ENCODE data around the gene KRTAP10-8.
A peak's percentile ranks its signal among the peaks of the same experiment; 100 is the strongest.
"Not testable (repeated sequence)": the region's sequence is repeated elsewhere in the genome, so short reads cannot be mapped to it uniquely, and the experiment has no call there.

Gene KRTAP10-8

DNA sequence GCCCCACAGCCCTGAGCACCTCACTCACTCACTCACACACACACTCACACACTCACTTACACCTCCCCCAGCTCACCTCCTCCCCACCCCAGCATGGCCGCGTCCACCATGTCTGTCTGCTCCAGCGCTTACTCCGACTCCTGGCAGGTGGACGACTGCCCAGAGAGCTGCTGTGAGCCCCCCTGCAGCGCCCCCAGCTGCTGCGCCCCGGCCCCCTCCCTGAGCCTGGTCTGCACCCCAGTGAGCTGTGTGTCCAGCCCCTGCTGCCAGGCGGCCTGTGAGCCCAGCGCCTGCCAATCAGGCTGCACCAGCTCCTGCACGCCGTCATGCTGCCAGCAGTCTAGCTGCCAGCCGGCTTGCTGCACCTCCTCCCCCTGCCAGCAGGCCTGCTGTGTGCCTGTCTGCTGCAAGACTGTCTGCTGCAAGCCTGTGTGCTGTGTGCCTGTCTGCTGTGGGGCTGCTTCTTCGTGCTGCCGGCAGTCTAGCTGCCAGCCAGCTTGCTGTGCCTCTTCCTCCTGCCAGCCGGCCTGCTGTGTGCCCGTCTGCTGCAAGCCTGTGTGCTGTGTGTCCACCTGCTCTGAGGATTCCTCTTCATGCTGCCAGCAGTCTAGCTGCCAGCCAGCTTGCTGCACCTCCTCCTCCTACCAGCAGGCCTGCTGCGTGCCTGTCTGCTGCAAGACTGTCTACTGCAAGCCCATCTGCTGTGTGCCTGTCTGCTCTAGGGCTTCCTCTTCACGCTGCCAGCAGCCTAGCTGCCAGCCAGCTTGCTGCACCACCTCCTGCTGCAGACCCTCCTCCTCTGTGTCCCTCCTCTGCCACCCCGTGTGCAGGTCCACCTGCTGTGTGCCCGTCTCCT is 34.7 kb downstream of the KRTAP10-8 start, which contains the start of gene KRTAP10-11:
Gene KRTAP10-11 (plus strand): TSS at position 49 of the 856 bp plus-strand sequence. CDS start 45 bp downstream, at position 94.
- DNase-seq (ENCODE audit: low read depth in 3 of 3), result not testable (repeated sequence)

DNA sequence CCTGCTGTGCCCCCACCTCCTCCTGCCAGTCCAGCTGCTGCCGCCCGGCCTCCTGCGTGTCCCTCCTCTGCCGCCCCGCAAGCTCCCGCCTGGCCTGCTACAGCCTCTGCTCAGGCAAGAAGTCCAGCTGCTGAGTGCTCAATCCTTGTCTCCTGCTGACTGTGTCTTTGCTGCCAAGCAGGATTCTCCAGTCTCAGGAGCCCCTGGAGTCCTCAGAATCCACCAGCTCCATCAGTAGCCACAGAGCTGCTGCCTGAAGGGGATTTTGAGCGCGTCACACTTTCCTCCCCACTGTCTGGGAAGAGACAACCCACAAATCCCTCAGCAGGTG is 35.3 kb downstream of the KRTAP10-8 start:
- no peak for DNase-seq (ENCODE audit: low read depth in 3 of 3)

DNA sequence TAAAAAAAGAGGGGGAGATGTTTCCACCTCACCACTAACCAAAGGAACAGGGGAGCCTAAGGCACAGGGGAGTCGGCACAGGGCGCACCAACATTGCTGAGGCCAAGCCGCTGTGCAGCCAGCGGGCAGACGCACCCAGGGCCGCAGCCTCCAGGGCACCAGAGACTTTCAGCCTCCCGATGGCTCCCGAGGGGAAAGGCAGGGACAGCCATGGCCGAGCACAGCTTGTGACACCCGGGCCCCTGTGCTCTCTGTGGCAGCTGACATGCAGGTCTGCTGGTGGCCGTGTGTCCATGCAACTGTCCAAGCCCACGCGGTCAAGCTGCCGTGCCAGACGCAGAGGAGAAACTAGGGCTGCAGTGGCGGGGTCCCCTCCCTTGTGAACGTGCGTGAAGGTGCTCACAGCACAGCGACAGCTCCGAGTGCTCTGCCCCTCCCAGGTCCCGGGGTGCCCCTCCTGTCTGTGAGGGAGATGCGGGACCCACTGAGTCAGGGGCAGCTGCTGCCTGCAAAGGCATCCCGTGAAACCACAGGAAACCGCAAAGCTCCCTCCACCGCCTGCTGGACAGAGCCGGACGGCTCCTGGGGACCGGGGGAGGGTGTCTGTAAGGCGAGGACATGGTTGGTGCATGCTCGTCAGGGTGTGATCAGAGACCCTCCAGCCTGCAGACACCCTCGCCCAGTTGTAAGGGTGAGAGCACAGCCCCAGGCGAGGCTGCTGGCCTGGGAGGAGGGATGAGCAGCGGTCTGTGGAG is 36.9 kb downstream of the KRTAP10-8 start:
- no peak for DNase-seq (ENCODE audit: low read depth in 3 of 3)

DNA sequence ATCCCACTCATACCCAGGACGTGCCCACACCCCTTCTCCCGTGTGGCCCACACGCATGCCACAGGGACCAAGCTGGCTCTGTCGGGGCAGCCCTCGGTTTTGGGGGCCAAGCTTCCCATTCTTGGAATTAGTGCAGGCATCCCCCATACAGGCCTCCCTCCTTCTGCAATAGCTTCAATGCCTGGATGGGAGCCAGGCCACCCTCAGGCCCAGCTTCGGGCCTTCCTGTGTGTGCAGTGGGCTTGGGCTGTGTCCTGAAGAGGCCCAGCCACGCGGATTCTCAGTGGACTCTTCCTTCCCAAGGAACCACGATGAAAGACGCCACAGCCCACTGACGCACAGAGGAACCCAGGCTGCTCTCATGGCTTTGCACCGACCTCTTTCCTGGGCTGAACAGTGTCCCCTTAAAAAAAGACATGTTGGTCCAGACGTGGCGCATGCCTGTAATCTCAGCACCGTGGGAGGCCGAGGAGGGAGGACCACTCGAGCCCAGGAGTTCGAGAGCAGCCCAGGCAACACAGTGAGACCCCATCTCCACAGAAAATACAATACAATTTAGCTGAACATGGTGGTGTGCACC is 37.7 kb downstream of the KRTAP10-8 start:
- no peak for DNase-seq (ENCODE audit: low read depth in 3 of 3)

DNA sequence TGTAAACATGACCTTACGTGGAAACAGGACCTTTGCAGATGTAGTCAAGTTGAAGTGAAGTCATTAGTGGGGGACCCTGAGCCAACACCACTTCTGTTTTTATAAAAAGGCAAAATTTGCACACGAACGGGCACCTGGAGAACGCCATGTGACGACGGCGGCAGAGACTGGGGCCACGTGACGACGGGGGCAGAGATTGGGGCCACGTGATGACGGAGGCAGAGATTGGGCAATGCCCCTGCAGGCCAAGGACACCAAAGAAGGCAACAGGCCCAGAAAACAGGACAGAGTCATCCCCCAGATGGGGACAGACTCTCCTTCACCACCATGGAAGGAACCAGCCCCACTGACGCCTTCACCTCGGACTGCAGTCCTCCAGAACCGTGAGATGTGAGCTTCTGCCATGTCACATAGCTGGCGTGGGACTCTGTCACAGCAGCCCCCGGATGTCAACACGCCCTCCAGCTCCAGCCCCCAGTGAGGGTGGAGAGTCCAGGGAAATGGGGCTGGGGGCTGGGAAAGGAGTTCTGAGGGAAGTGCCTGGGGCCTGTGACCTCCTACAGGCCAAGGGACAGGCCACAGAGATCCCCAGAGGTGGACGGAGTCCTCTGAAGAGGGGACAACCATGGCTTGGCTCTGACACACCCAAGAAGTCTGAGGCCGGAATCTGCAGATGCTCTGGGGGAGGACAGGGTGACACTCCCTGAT is 38.5 kb downstream of the KRTAP10-8 start:
- DNase-seq (ENCODE audit: low read depth in 3 of 3), result no peak

DNA sequence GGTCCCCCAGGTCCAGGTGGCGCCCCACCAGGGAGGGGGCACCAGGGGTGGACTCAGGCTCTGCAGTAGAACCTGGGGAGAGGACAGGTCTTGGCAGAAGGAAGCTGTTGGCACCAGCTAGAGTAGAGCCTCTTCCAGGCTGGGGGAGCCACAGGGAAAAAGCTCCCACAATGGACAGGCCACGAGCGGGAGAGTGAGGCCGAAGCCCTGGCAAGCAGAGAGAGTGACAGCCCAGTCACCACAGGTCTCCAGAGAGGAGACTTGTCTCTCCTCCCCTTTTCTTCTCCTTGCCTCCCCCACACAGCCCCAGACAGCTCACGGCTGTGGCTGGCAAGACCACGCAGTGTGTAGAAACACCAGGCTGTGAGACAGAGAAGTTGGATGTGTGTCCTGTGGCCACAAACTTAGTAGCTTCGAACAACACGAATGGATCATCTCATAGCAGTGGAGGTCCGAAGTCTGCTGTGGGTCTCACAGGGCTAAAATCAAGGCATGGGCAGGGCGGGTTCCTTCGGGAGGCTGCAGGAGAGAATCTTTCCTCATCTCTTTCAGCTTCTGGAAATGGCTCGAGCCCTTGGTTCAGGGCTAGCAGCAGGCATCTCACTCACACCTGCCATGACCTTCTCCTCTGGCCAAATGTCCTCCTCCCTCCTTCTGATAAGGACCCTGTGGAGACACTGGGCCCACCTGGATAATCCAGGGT is 39.2 kb downstream of the KRTAP10-8 start:
- no peak for DNase-seq (ENCODE audit: low read depth in 3 of 3)

DNA sequence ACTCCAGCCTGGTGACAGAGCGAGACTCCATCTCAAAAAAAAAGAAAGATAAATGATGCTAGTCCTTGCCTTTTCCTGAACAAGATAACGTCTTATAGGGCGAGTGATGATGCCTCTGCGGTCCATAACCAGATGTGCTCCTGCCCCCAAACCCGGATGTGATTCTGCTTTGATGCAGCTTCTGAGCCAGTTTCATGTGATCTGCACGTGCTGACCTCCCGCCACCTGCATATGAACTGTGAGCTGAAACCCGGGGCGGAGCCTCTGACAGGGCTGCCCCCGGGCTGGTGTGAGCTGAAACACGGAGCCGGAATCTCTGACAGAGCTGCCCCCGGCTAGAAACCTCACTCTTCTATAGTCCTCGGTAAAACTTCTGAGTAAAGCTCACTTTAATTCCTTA is 41.2 kb downstream of the KRTAP10-8 start:
- DNase-seq (ENCODE audit: low read depth in 3 of 3), result no peak

DNA sequence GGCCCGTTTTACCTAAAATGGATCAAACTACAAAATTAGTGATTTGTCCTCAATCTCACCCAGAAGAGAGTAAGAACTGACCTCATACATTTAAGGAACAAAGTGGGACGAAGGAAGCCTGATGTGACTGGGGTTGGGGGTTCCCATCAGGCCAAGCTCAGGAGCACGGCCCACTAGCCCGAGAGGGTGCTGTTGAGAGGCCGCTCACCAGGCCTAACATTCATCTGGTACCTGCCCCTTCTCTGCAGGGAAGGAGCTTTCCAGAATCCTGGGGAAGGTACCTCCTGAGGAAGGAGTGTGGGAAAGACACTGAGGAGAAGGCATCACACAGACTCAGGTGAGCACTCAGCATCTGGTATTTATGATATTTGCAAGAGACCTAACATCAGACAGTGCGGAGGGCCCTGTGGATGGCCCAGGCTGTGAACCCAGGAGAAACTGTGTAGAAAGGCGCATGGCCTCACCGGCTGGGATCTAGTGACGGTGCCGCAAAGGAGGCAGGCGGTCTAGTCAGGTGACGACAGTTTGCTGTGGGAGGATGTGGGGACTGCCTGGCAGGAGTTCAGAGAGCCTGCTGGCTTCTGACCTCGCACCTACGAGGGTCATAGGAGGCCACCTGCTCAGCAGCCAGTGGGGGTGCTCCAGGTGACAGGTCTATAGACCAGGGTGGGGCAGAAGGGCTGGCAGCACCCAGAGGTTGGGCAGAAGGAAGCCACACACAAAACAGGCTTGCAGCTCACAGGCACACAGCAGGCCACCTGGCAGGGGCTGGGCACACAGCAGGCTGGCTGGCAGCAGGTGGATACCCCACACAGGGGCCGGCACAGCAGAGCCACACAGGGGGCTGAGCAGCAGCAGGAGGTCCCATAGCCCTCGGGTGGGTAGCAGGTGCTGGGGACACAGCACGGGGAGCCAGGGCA is 42.0 kb downstream of the KRTAP10-8 start:
- DNase-seq (ENCODE audit: low read depth in 3 of 3), result peak in 1 of 3 experiments; percentile 21

DNA sequence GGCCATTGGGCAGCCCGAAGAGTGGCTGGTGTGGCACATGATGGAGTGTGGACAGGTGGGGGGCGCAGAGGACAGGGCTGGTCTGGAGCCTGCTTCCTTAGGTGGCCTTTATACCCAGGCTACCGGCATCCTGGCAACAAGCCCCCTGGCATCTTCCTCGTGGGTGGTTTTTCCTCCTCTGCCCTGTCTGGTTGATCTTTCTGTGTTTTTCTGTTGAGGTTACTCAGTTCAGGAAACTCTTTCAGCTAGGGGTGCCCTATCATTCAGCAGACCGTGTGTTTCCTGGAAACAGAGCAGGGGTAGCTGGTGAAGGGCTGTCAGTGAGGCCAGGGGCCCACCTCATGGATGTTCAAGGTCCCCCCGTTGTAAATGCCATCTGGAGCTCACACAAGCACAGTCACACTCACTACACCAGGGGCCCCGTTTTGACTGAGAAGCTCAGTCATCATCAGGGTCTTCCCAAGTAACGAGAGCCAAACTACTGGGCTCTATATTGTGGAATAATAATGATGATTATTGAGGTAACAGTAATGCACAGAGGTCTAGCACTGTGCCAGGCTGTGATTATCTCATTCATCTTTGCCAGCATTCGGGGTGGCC is 42.8 kb downstream of the KRTAP10-8 start, which contains the start of gene KRTAP12-4:
Gene KRTAP12-4 (minus strand): TSS at position 84 of the 600 bp plus-strand sequence. CDS start 45 bp downstream, at position 39.
- no peak for DNase-seq (ENCODE audit: low read depth in 3 of 3)

DNA sequence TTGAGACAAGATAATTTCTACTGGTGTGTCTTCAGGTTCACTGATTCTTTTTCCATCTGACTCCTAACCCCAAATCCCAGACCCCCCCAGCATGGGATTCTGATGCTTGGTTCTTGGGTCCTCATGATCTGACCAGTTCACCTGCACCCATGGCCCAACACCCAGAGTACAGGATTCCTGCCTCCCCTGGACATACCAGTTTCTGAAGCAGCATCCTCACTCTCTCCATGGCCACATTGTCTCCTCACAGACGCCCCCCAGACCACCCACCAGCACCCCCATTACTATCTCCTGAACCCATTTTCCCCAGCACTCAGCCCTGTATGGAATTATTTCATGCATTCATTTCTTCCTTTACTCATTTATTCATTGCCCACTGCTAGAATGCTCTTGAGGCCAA is 45.0 kb downstream of the KRTAP10-8 start:
- DNase-seq (ENCODE audit: low read depth in 3 of 3), result no peak

DNA sequence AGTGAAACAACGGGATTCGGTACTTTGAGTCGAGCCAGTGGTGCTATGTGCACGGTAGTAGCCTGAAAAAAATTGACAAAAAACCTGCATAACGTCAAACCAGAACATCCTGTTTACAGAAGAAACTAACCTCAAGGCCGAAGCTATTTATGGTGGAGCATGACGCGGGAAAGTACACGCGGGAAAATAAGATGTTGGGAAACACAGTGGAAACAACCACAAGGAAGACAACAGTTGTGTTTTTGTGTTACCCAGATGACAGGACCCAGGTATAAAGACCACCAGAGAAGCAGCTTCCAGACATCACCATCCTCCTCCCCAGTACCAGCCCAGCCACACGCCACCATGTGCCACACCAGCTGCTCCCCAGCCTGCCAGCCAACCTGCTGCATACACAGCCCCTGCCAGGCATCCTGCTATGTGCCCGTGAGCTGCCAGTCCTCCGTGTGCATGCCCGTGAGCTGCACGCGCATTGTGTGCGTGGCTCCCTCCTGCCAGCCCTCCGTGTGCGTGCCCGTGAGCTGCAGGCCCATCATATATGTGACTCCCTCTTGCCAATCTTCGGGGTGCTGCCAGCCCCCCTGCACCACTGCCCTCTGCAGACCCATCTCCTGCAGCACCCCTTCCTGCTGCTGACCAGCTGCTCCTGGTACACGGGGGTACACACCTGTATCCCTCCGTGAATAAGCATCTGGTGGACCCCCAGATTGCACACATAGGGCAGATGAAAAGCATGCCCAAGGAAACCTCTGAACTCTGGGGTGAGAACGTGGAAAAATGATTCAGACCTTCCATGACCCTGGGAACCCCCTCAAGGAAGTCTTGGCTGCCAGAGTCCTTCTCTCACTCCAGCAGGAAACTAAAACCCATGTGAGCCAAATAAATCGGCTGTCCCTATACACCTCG is 46.0 kb downstream of the KRTAP10-8 start, which contains the start of gene KRTAP12-3:
Gene KRTAP12-3 (plus strand): TSS at position 298 of the 906 bp plus-strand sequence. CDS start 48 bp downstream, at position 346.
- no peak for DNase-seq (ENCODE audit: low read depth in 3 of 3)

DNA sequence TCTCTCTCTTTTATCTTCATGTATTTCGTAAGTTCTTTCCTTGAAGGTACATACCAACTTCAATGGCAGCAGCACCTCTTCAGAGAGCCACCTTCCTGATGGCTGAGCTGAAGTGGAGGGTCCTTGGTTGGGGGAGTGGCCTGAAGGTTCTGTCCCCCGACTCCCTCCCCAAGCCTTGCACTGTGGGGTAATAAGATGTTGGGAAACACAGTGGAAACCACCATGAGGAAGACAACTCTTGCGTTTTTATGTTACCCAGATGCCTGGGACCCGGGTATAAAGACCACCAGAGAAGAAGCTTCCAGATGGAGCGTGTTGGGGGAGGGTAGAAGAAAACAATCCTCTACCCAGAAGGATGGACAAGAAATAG is 46.6 kb downstream of the KRTAP10-8 start:
- DNase-seq (ENCODE audit: low read depth in 3 of 3), result no peak

DNA sequence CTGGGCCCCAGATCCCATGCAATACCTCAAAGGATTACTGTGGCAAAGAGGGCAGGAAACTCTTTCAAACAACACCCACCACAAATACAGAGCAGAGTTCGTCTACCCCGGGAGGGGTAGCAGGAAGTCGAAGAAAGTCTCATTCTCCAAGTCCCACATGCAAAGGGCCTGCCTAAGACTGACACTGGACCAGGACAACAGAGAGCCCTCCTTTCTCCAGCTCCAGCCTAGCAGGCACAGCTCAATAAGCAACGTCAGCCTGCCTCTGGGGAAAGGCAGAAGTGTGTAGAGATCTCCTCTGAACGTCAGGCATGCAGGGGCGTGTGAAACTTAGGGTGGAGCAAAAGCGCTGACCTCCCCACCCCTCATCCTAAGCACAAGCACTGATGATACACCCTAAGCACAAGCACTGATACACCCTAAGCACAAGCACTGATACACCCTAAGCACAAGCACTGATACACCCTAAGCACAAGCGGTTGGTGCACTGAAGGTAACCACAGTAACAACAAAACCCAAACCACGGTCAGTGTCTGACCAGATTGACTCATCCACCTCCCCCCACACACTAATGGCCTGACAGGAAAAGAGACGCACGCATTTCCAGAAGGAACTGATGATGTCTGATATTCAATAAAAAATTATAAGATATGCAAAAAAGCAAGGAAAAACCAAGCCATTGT is 47.2 kb downstream of the KRTAP10-8 start:
- DNase-seq (ENCODE audit: low read depth in 3 of 3), result no peak

DNA sequence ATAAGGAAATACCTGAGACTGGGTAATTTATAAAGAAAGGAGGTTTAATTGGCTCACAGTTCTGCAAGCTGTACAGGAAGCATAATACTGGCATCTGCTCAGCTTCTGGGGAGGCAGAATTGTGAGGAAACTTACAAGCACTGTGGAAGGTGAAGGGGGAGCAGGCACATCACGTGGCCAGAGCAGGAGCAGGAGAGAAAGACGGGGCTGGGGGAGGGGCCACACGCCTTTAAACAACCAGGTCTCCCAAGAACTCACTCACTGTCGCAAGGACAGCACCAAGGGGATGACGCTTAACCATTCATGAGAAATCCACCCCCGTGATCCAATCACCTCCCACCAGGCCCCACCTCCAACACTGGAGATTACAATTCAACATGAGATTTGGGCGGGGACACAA is 49.7 kb downstream of the KRTAP10-8 start:
- not testable (repeated sequence) for DNase-seq (ENCODE audit: low read depth in 3 of 3)

Data from stimulated activated CD4-positive, alpha-beta T cell treated with anti-CD3 and anti-CD28 coated beads, TNF-alpha, amount 100 ng/mL, for 4 hours (primary cell).